Endothelial cell of umbilical vein (primary cell): ENCODE measurements around the gene ADCY7. TPM values are rescaled to one million over a fixed set of nuclear protein-coding genes. Genes with fewer than 3 reads are reported as not detected.

ENCODE experiments used
- BruUV-seq: library from RNA; stranded (reverse); fragments of 400-500 nt; replicated peaks from 2 replicates; lab custom pipeline; 2021; lab: Mats Ljungman, UMichigan
- CTCF ChIA-PET: fragments of 300-600, 350-600 bp; sonication (Branson Sonifier 250); formaldehyde crosslinking; loops from one replicate; lab custom pipeline; 2021; ENCODE audit warnings: antibody characterized with exemption, inconsistent platforms; lab: Charles Lee
- POLR2A ChIA-PET: fragments of 300-600, 350-600 bp; sonication (Branson Sonifier 250); formaldehyde crosslinking; loops from one replicate; lab custom pipeline; 2021; ENCODE audit warnings: antibody characterized with exemption, inconsistent platforms; lab: Charles Lee
- DNase-seq: peaks from one replicate; pipeline ENCODE4 v3.0.0-alpha.2; 2011; ENCODE audit warnings: low read depth, low spot score
- FAIRE-seq: peaks from 2 replicates; lab custom pipeline; 2011; peaks lifted over from hg19 to GRCh38; lab: Jason Lieb, UNC
- H2AFZ ChIP-seq: 2 replicates; pipeline ENCODE4 v1.6.0; 2012; ENCODE audit warnings: low read depth, low read length, control low read depth, inconsistent platforms
- H3K27ac ChIP-seq: 2 replicates; pipeline ENCODE4 v1.5.1; 2011; ENCODE audit warnings: low read depth, mild to moderate bottlenecking, control low read depth, low read length, moderate library complexity; ENCODE audit not compliant: insufficient read depth
- H3K27me3 ChIP-seq, 2 experiments: 2 replicates each; pipeline versions ENCODE4 v1.6.0 to v1.6.1; 2011; ENCODE audit warnings: low read length in 2 of 2, mixed read lengths in 1 of 2; ENCODE audit not compliant: control insufficient read depth in 2 of 2, insufficient read depth in 2 of 2
- H3K36me3 ChIP-seq, 2 experiments: 2 replicates in 1 of 2; 3 replicates in 1 of 2; pipeline ENCODE4 v1.5.1; 2011; ENCODE audit warnings: low read length in 2 of 2, mild to moderate bottlenecking in 1 of 2, moderate library complexity in 1 of 2; ENCODE audit not compliant: control insufficient read depth in 2 of 2, insufficient read depth in 2 of 2; ENCODE audit errors: extremely low read depth in 1 of 2
- H3K4me1 ChIP-seq: 3 replicates; pipeline ENCODE4 v1.5.1; 2011; ENCODE audit warnings: mild to moderate bottlenecking, low read length; ENCODE audit not compliant: control insufficient read depth, insufficient read depth; ENCODE audit errors: extremely low read depth
- H3K4me2 ChIP-seq: 2 replicates; pipeline ENCODE4 v1.6.1; 2011; ENCODE audit warnings: low read length, control low read depth, mixed read lengths; ENCODE audit not compliant: insufficient read depth
- H3K4me3 ChIP-seq, 3 experiments: fragments of 200-600 bp in 1 of 3; sonication (generic), shearing (Covaris generic) in 1 of 3; replicated peaks in 1 of 3; 2 replicates each; pipeline ENCODE4 v1.5.1; 2011 to 2016; ENCODE audit warnings: control low read depth in 3 of 3, low read length in 3 of 3, mild to moderate bottlenecking in 2 of 3, inconsistent platforms in 1 of 3, low read depth in 1 of 3, moderate library complexity in 1 of 3; ENCODE audit not compliant: insufficient read depth in 1 of 3
- H3K79me2 ChIP-seq: 2 replicates; pipeline ENCODE4 v1.6.0; 2012; ENCODE audit warnings: low read length, inconsistent platforms; ENCODE audit not compliant: control insufficient read depth, insufficient read depth
- H3K9ac ChIP-seq: replicated peaks from 2 replicates; pipeline ENCODE3; 2011; ENCODE audit warnings: low read length, control low read depth; ENCODE audit not compliant: insufficient read depth; ENCODE audit errors: extremely low read depth
- H3K9me1 ChIP-seq: replicated peaks from 3 replicates; pipeline ENCODE4 v1.6.0; 2011; ENCODE audit warnings: mild to moderate bottlenecking, low read length; ENCODE audit not compliant: control insufficient read depth, insufficient read depth; ENCODE audit errors: extremely low read depth
- H3K9me3 ChIP-seq: replicated peaks from 2 replicates; pipeline ENCODE4 v1.5.1; 2012; ENCODE audit warnings: low read length, inconsistent platforms; ENCODE audit not compliant: control insufficient read depth, insufficient read depth
- H4K20me1 ChIP-seq: replicated peaks from 2 replicates; pipeline ENCODE3; 2011; ENCODE audit warnings: mild to moderate bottlenecking, low read length; ENCODE audit not compliant: control insufficient read depth, insufficient read depth; ENCODE audit errors: extremely low read depth
- MAX ChIP-seq: IDR thresholded peaks from 2 replicates; pipeline ENCODE4 v1.6.1; 2011; ENCODE audit not compliant: insufficient read depth, insufficient read length
- MYC ChIP-seq: IDR thresholded peaks from one replicate; pipeline ENCODE4 v1.6.1; 2011; ENCODE audit warnings: mild to moderate bottlenecking, low read depth, low read length
- POLR2AphosphoS5 ChIP-seq: IDR thresholded peaks from 2 replicates; pipeline ENCODE4 v1.6.1; 2012; ENCODE audit warnings: low read depth, mild to moderate bottlenecking, control low read depth, low read length, moderate library complexity; ENCODE audit not compliant: insufficient read depth
- dilution Hi-C: fragments of 300-500 bp; cut with MboI; formaldehyde crosslinking; loops from one replicate; pipeline ENCODE4 v1.15.0; 2019; ENCODE audit warnings: low sequenced_read_pairs; ENCODE audit not compliant: extremely low pct_ligation_motif_present
- intact Hi-C: fragments of 100-400 bp; cut with micrococcal nuclease; formaldehyde crosslinking; loops from one replicate; pipeline ENCODE4 v1.10.0; 2022
- polyA plus RNA-seq, 4 experiments: library from polyadenylated mRNA; depleted of rRNA in 3 of 4; stranded (reverse) in 3 of 4; unstranded in 1 of 4; fragments of >200 nt; gene quantifications; 2 replicates each; pipeline versions ENCODE4 v1.2.1 to v1.2.3, GENCODE V29; 2011 to 2012; ENCODE audit warnings: missing spikeins in 1 of 4
- total RNA-seq: library from RNA; stranded (reverse); gene quantifications from 2 replicates; pipeline ENCODE4 v1.2.3, GENCODE V29; 2021
- TF ChIP-seq, protein P1 (sequence below), 2 donors: IDR thresholded peaks; 1 replicate in 1 of 2; 2 replicates in 1 of 2; pipeline ENCODE4 v1.5.1; 2011; ENCODE audit warnings: low read length in 2 of 2, mild to moderate bottlenecking in 2 of 2, moderate library complexity in 2 of 2, control low read depth in 1 of 2, inconsistent platforms in 1 of 2, low read depth in 1 of 2; ENCODE audit not compliant: insufficient read depth in 1 of 2; ENCODE audit errors: extremely low read depth in 1 of 2

Gene ADCY7
- total and polyA plus RNA-seq, 2 donors (not counting 3 experiments of a cell fraction or from before 2014, with no cell fraction given), result 3.5 to 9.3 TPM

- TF ChIP-seq, protein P1, sequence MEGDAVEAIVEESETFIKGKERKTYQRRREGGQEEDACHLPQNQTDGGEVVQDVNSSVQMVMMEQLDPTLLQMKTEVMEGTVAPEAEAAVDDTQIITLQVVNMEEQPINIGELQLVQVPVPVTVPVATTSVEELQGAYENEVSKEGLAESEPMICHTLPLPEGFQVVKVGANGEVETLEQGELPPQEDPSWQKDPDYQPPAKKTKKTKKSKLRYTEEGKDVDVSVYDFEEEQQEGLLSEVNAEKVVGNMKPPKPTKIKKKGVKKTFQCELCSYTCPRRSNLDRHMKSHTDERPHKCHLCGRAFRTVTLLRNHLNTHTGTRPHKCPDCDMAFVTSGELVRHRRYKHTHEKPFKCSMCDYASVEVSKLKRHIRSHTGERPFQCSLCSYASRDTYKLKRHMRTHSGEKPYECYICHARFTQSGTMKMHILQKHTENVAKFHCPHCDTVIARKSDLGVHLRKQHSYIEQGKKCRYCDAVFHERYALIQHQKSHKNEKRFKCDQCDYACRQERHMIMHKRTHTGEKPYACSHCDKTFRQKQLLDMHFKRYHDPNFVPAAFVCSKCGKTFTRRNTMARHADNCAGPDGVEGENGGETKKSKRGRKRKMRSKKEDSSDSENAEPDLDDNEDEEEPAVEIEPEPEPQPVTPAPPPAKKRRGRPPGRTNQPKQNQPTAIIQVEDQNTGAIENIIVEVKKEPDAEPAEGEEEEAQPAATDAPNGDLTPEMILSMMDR (IDR thresholded peaks at IDR 0.05; ENCODE audit: extremely low read depth in 1 of 2, insufficient read depth in 1 of 2, low read depth in 1 of 2, low read length in 2 of 2), result peak; percentile 29 to 36
- TF ChIP-seq MAX (no peak), MYC (no peak), POLR2AphosphoS5 (no peak)
- no peak for FAIRE-seq
- no peak for DNase-seq
- Histone ChIP-seq H3K9me3 (no peaks in the 10 kb centered on the region), H2AFZ (no peak overlapping the region), H3K4me1 (peaks cover 7% of the 10 kb centered on the region), H3K27ac (no peak overlapping the region), H3K9me1 (no peaks in the 10 kb centered on the region), H3K4me2 (no peak overlapping the region), H3K79me2 (peaks cover 2% of the 10 kb centered on the region), H3K4me3 (no peak overlapping the region), H4K20me1 (no peaks in the 10 kb centered on the region), H3K36me3 (peaks cover 0 to 17% of the 10 kb centered on the region in 2 experiments), H3K9ac (no peak overlapping the region), H3K27me3 (no peaks in the 10 kb centered on the region)
- ChIA-PET CTCF (interaction anchor here (0.7 to 1.8 kb wide), 12 partner anchors 9 to 479 kb away, joined by 3 to 12 read pairs (median 3); partner anchors contain the start of gene CNEP1R1), POLR2A (no interaction called here)
- intact Hi-C loops, result loop anchor here (2.0 kb wide), 1 partner anchor 24 kb away; no protein-coding TSS in a partner anchor
- BruUV-seq, result no TSS peak
- dilution Hi-C loops, result no loop called here
Observed at GRCh38 chr16:50326835-50327465, 60.6 kb downstream of the ADCY7 start.
